Caki2 (cell line): Measurements from ENCODE around the gene A2M. TPM values are rescaled to one million over a fixed set of nuclear protein-coding genes. Genes with fewer than 3 reads are reported as not detected.

Source experiments
- DNase-seq: peaks from one replicate; pipeline ENCODE4 v3.0.0-alpha.2; 2015; ENCODE audit warnings: low read depth
- in situ Hi-C: cut with HindIII; loops from 2 replicates; pipeline ENCODE4 v1.10.0; 2016; ENCODE audit warnings: low sequenced_read_pairs, low pct_unique_long_range_greater_than_20kb, mixed read lengths
- total RNA-seq: library from RNA; depleted of rRNA; stranded (reverse); fragments of >200 nt; shearing (Covaris generic); gene quantifications from 2 replicates; pipeline ENCODE4 v1.2.3, GENCODE V29; 2014; ENCODE audit warnings: low replicate concordance

Gene A2M
- total RNA-seq, 1 experiment from 2014 or later, result not detected

DNA sequence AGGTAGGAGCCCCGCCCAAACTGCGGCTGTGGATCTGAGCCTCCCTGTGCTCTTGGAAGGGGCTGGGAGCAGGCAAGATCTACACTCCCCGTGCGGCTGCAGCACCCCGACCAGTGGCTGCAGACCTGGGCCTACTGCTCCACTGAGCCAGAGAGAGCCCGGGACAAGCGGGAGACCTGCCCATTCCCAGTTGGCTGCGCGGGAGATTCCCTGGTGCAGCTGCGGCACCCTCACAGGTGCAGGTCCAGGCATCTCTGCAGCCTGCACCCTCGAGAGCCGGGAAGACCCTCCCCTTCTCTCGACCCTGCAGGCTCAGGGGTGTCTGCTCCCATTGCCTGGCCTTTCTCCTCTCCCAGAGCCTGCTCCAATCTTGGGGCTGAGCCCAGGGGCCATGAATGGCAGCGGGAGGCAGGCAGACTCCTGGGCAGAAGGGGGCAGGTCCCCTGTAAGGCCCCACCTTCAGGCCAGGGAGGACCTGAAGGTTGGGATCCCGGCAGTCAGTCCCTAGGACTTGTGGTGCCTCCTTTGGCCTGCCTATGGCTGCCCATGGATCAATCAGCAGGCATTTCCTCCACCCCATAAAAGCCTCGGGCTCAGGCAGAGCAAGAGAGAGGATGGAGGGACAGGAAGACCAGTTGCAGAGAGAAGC, 8.8 kb upstream of the A2M start:
- no peak for DNase-seq

GRCh38 chr12:9123781-9124382, 8.2 kb upstream of the A2M start:
- in situ Hi-C loops, result no loop called here
- no peak for DNase-seq

More for the DNA sequence above, 8.8 kb upstream of the A2M start:
- in situ Hi-C loops, result no loop called here

GRCh38 chr12:9122091-9122609, 6.4 kb upstream of the A2M start:
- in situ Hi-C loops, result no loop called here
- DNase-seq, result no peak

DNA sequence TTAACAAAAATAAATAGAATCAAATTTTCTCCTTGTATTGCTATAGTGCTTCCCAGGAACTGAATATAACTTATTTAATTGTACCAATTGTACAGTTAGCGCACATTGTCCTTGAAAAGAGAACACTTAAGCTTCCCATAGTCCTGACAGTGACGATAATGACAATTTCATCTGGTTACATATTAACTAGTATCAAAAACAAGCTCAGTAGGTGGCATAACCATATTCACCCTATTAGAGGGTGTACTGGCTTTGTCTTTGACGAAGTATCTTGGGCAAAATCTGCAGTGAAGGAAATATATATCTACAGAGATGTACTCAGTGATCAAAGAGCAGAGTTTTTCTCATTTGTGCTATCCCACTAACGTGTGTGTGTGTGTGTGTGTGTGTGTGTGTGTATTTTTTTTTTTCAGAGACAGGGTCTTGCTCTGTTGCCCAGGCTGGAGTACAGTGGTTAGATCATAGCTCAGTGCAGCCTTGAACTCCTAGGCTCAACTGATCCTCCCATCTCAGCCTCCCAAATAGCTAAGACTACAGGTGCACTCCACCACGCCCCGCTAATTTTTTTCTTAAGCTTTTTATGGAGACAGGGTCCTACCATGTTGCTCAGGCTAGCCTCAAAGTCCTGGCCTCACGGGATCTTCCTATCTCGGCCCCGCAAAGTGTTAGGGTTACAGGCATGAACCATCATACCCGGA, 4.9 kb upstream of the A2M start:
- in situ Hi-C loops, result no loop called here
- no peak for DNase-seq

GRCh38 chr12:9118158-9118557, 2.4 kb upstream of the A2M start:
- in situ Hi-C loops, result no loop called here

DNA sequence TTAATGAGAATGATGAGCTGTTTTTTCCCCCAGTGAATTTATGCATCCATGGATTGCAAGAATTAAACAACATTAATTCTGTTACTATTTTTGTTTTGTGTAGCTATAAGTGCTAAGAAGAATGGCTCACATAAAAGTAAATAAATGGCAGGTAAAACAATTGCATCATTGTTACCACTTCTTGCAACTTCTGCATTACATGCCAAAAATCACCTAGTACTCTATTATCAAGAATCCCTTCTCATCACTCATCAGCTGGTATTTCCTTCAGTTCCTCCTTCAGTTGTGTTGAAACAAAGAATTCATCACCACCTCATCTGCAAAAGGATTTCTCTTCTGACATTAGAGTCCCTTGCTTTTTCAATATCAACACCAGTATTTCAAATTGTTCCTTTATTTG, 773 bp downstream of the A2M start:
- no peak for DNase-seq
- in situ Hi-C loops, result no loop called here

More at GRCh38 chr12:9118158-9118557, 2.4 kb upstream of the A2M start:
- DNase-seq, result no peak

GRCh38 chr12:9113987-9114309, 1.8 kb downstream of the A2M start:
- in situ Hi-C loops, result no loop called here
- DNase-seq, result no peak

- in situ Hi-C loops, result no loop called here
- no peak for DNase-seq
Measured at GRCh38 chr12:9113296-9113986, 2.3 kb downstream of the A2M start.

- in situ Hi-C loops, result no loop called here
Measured at GRCh38 chr12:9112076-9112853, 3.5 kb downstream of the A2M start.

GRCh38 chr12:9111525-9111924, 4.2 kb downstream of the A2M start:
- no peak for DNase-seq

More at GRCh38 chr12:9112076-9112853, 3.5 kb downstream of the A2M start:
- no peak for DNase-seq

GRCh38 chr12:9109737-9110491, 5.8 kb downstream of the A2M start:
- in situ Hi-C loops, result no loop called here
- DNase-seq, result no peak

More at GRCh38 chr12:9111525-9111924, 4.2 kb downstream of the A2M start:
- in situ Hi-C loops, result no loop called here

DNA sequence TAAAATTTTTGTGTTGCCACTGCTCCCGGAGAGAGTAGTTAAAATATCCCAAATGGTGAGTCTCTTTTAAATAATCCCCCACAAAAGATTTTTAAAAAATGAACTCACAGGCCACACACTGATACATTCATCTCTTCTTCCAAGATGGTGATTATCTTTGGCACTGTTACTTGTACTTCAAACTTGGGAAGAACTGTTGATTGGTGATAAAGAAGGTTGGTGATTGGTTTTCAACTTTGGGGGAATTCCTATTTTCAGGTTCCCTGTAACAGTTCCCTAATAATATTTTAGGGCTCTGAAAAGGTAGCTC, 6.6 kb downstream of the A2M start:
- in situ Hi-C loops, result no loop called here
- DNase-seq, result no peak

DNA sequence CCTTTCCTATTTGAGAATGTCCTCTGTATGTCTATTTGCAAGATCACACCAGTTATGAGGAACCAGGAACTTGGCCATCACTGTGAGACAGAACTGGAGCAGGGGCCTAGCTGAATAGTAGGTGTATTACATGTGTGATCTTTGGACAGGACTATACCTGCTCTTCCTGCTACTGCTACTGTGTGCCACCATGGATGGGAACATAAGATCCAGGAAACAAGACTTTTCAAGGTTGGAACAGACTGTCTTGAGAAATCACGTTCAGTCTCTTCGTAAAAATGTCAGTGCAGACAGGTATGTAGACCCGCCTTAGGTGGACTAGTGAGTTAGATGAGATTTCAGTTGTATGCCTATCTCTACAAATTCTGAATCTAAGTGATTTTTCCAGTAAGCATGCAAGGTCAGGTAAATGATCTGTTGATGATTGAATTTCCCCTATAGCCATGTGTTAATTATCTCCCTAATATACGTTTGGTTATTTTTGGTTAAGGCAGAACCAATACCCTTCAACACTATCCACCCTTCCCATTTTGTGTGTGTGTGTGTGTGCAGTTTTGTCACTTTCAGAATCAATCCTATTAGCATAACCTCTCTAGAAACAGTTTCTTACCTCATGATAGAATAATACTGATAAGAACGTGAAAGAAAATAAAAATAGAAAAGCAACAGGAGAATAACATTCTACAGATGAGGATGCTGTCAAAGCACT, 7.1 kb downstream of the A2M start:
- in situ Hi-C loops, result no loop called here
- DNase-seq, result no peak

DNA sequence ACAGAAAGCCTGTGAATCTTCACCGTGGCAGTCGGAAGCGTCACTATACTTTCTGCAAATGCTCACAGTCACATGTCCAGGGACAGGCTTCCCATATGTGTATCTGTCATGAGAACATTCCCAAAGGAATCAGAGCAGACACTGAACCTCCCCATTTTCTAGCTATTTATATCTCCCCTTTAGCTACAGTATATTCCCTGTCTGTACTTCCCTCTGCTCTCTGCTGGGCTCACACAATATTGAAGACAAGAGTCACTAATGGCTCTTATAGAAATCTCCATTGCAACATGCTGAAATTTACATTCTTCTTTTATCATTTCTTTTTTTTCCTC, 8.2 kb downstream of the A2M start:
- no peak for DNase-seq
- in situ Hi-C loops, result no loop called here

DNA sequence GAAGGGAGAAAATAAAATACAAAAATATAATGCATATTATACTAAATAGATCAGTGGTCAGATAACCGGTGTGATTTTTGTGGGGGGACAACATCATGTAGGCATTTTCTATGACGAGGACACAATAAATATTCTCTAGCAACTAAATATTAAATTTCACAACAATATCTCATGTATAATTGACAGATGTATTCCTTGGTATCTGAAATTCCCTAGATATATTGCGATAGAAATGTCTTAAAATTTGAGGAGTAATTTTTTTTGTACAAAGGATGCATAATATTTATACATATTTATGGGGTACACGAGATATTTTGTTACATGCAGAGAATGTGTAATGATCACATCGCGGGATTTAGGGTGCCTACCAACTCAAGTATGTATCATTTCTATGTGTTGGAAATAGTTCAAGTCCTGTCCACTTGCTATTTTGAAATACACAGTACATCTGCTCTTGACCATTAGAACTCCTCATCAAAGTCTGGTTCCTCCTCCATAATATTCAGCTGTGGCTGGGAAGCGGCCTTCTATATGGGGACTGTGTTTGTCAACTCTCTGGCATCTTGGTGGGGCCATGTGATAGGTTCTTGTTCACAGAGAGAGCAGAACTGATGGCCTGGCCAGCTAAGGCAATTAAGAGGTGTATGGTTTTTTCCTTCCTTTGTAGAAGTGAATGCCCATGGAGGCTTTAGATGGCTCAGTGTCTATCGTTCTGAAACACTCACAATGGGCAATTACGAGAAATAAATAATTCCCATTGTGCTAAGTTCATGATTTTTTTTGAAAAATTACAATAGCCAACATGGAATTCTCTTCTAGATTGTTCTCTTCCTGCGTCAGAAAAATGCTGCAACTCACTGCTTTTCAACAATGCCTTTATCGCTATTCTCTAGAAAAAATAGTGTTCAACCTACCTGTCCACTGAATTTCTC, 8.8 kb downstream of the A2M start:
- DNase-seq, result no peak
- in situ Hi-C loops, result no loop called here

GRCh38 chr12:9106067-9106466, 9.7 kb downstream of the A2M start:
- in situ Hi-C loops, result no loop called here
- DNase-seq, result no peak
